Caco-2 (cell line): ENCODE results near the gene SLC16A2. TPM values are rescaled to one million over a fixed set of nuclear protein-coding genes. Genes with fewer than 3 reads are reported as not detected.

Experiments used
- BruUV-seq: library from RNA; stranded (reverse); fragments of 400-500 nt; replicated peaks from 2 replicates; lab custom pipeline; 2021; lab: Mats Ljungman, UMichigan
- CTCF ChIA-PET: fragments of 300-600 bp; sonication (Branson Sonifier 250); formaldehyde crosslinking; loops from one replicate; lab custom pipeline; 2022; ENCODE audit warnings: antibody characterized with exemption; lab: Charles Lee
- POLR2A ChIA-PET: fragments of 300-600 bp; sonication (Branson Sonifier 250); formaldehyde crosslinking; loops from one replicate; lab custom pipeline; 2022; ENCODE audit warnings: antibody characterized with exemption; lab: Charles Lee
- DNase-seq, 2 experiments: peaks; one replicate each; pipeline versions ENCODE4 v3.0.0 to v3.0.0-alpha.2; 2020 to 2022
- H3K27me3 ChIP-seq: replicated peaks from 2 replicates; pipeline ENCODE4 v1.6.0; 2011; ENCODE audit warnings: low read length; ENCODE audit not compliant: control insufficient read depth, insufficient read depth
- H3K36me3 ChIP-seq: 2 replicates; pipeline ENCODE4 v1.5.1; 2011; ENCODE audit warnings: low read length; ENCODE audit not compliant: control insufficient read depth, insufficient read depth
- H3K4me1 ChIP-seq: fragments of 250-450 bp; sonication (Bioruptor Pico); 2 replicates; pipeline ENCODE4 v1.5.1; 2020; ENCODE audit warnings: mild to moderate bottlenecking
- H3K4me3 ChIP-seq: 2 replicates; pipeline ENCODE4 v1.5.1; 2011; ENCODE audit warnings: low read depth, mild to moderate bottlenecking, control low read depth, low read length
- H3K9me3 ChIP-seq: fragments of 250-450 bp; sonication (Bioruptor Pico); 2 replicates; pipeline ENCODE4 v1.5.1; 2020; ENCODE audit warnings: mild to moderate bottlenecking, moderate library complexity
- H3K27ac Mint-ChIP-seq: one replicate; pipeline ENCODE4 v1.8.0; 2022; ENCODE audit warnings: mixed read lengths; ENCODE audit not compliant: unreplicated experiment
- H3K27me3 Mint-ChIP-seq: one replicate; pipeline ENCODE4 v1.8.0; 2022; ENCODE audit warnings: mixed read lengths; ENCODE audit not compliant: insufficient read depth, unreplicated experiment
- H3K36me3 Mint-ChIP-seq: one replicate; pipeline ENCODE4 v1.8.0; 2022; ENCODE audit warnings: mild to moderate bottlenecking, mixed read lengths; ENCODE audit not compliant: insufficient read depth, unreplicated experiment
- H3K4me1 Mint-ChIP-seq: one replicate; pipeline ENCODE4 v1.8.0; 2022; ENCODE audit warnings: low read depth, mixed read lengths; ENCODE audit not compliant: unreplicated experiment
- H3K4me3 Mint-ChIP-seq: one replicate; pipeline ENCODE4 v1.8.0; 2022; ENCODE audit warnings: mild to moderate bottlenecking, moderate library complexity, mixed read lengths; ENCODE audit not compliant: unreplicated experiment
- H3K9me3 Mint-ChIP-seq: one replicate; pipeline ENCODE4 v1.8.0; 2022; ENCODE audit warnings: mixed read lengths; ENCODE audit not compliant: unreplicated experiment
- intact Hi-C: fragments of 100-400 bp; cut with micrococcal nuclease; formaldehyde crosslinking; loops from one replicate; pipeline ENCODE4 v1.10.0; 2022; ENCODE audit not compliant: unreplicated experiment
- total RNA-seq: library from RNA; stranded (reverse); gene quantifications from 2 replicates; pipeline ENCODE4 v1.2.3, GENCODE V29; 2022
- TF ChIP-seq, protein P1 (sequence below), 2 experiments: fragments of 200-600 bp in 1 of 2; IDR thresholded peaks; 1 replicate in 1 of 2; 2 replicates in 1 of 2; pipeline versions ENCODE4 v1.5.1 to v1.8.0; 2011 to 2022; ENCODE audit warnings: antibody characterized with exemption in 1 of 2, control low read depth in 1 of 2, inconsistent platforms in 1 of 2, low read depth in 1 of 2, low read length in 1 of 2, mild to moderate bottlenecking in 1 of 2, moderate library complexity in 1 of 2; ENCODE audit not compliant: insufficient read depth in 1 of 2, severe bottlenecking in 1 of 2, unreplicated experiment in 1 of 2

SLC16A2 gene
- total RNA-seq, 1 experiment from 2014 or later: 0.34 TPM

- DNase-seq: no peak
- intact Hi-C loops: no loop called here
- Histone ChIP-seq H3K4me3 (no peak overlapping the region), H3K4me1 (no peaks in the 10 kb centered on the region), H3K9me3 (no peaks in the 10 kb centered on the region), H3K27me3 (no peaks in the 10 kb centered on the region), H3K36me3 (no peaks in the 10 kb centered on the region)
- ChIA-PET CTCF (no interaction called here), POLR2A (no interaction called here)
- Mint-ChIP-seq H3K27ac (no peak overlapping the region), H3K27me3 (no peaks in the 10 kb centered on the region), H3K4me3 (no peak overlapping the region), H3K36me3 (no peaks in the 10 kb centered on the region), H3K9me3 (no peaks in the 10 kb centered on the region), H3K4me1 (no peaks in the 10 kb centered on the region)
- BruUV-seq: no TSS peak
- TF ChIP-seq, protein P1, sequence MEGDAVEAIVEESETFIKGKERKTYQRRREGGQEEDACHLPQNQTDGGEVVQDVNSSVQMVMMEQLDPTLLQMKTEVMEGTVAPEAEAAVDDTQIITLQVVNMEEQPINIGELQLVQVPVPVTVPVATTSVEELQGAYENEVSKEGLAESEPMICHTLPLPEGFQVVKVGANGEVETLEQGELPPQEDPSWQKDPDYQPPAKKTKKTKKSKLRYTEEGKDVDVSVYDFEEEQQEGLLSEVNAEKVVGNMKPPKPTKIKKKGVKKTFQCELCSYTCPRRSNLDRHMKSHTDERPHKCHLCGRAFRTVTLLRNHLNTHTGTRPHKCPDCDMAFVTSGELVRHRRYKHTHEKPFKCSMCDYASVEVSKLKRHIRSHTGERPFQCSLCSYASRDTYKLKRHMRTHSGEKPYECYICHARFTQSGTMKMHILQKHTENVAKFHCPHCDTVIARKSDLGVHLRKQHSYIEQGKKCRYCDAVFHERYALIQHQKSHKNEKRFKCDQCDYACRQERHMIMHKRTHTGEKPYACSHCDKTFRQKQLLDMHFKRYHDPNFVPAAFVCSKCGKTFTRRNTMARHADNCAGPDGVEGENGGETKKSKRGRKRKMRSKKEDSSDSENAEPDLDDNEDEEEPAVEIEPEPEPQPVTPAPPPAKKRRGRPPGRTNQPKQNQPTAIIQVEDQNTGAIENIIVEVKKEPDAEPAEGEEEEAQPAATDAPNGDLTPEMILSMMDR (IDR thresholded peaks at IDR 0.05; ENCODE audit: insufficient read depth in 1 of 2, low read depth in 1 of 2, low read length in 1 of 2, severe bottlenecking in 1 of 2, unreplicated experiment in 1 of 2): no peak
Measured at GRCh38 chrX:74545880-74546523, 124.7 kb downstream of the SLC16A2 start.

DNA sequence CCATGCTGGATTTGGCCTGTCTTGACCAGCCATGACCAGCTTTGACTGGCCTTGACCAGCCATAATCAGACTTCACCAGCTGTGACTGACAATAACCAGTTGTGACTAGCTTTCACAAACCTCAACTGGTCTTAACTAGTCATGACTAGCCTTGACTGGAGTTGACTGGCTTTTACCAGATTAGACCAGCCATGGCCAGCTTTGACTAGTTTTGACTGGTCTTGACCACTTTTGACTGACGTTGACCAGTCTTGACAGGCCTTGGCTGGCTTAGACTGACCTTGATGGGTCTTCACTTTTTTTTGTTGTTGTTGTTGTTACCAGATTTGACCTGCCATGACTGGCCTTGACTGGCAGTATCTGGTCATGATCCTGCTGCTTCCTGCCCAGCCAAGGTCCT lies 125.7 kb downstream of the SLC16A2 start:
- Histone ChIP-seq H3K4me3 (no peak overlapping the region), H3K4me1 (no peaks in the 10 kb centered on the region), H3K27me3 (no peaks in the 10 kb centered on the region), H3K36me3 (no peaks in the 10 kb centered on the region), H3K9me3 (no peaks in the 10 kb centered on the region)
- ChIA-PET CTCF (no interaction called here), POLR2A (no interaction called here)
- H3K4me3 Mint-ChIP-seq: no peak overlapping the region
- no peaks in the 10 kb centered on the region for H3K4me1 Mint-ChIP-seq
- H3K36me3 Mint-ChIP-seq: no peaks in the 10 kb centered on the region
- H3K27me3 Mint-ChIP-seq: no peaks in the 10 kb centered on the region
- DNase-seq: no peak
- no peak overlapping the region for H3K27ac Mint-ChIP-seq
- intact Hi-C loops: no loop called here
- TF ChIP-seq, protein P1 (IDR thresholded peaks at IDR 0.05; ENCODE audit: insufficient read depth in 1 of 2, low read depth in 1 of 2, low read length in 1 of 2, severe bottlenecking in 1 of 2, unreplicated experiment in 1 of 2): no peak
- no TSS peak for BruUV-seq
- H3K9me3 Mint-ChIP-seq: no peaks in the 10 kb centered on the region

- Mint-ChIP-seq H3K36me3 (no peaks in the 10 kb centered on the region), H3K4me1 (no peaks in the 10 kb centered on the region), H3K9me3 (no peaks in the 10 kb centered on the region), H3K27me3 (no peaks in the 10 kb centered on the region), H3K4me3 (no peak overlapping the region), H3K27ac (no peak overlapping the region)
- intact Hi-C loops: loop anchor here (1.0 to 2.0 kb wide), 3 partner anchors 57 to 1052 kb away; no protein-coding TSS in a partner anchor
- peak; percentile 63 to 80 for DNase-seq
- H3K9me3 ChIP-seq: no peaks in the 10 kb centered on the region
- no TSS peak for BruUV-seq
- H3K27me3 ChIP-seq: no peaks in the 10 kb centered on the region
- ChIA-PET POLR2A (no interaction called here), CTCF (no interaction called here)
- no peaks in the 10 kb centered on the region for H3K4me1 ChIP-seq
- no peaks in the 10 kb centered on the region for H3K36me3 ChIP-seq
- TF ChIP-seq, protein P1 (IDR thresholded peaks at IDR 0.05; ENCODE audit: insufficient read depth in 1 of 2, low read depth in 1 of 2, low read length in 1 of 2, severe bottlenecking in 1 of 2, unreplicated experiment in 1 of 2): peak; percentile 92 to 94
- no peak overlapping the region for H3K4me3 ChIP-seq
Measured at GRCh38 chrX:74550295-74550802, 129.1 kb downstream of the SLC16A2 start.
